H1 (cell line): ENCODE data around the gene MREG. TPM values are rescaled to one million over a fixed set of nuclear protein-coding genes. Genes with fewer than 3 reads are reported as not detected.

ENCODE experiments used
- CTCF ChIA-PET: fragments of 300-600 bp; sonication (Branson Sonifier 250); formaldehyde crosslinking; loops from one replicate; lab custom pipeline; 2021; ENCODE audit not compliant: partially characterized antibody; lab: Charles Lee
- POLR2A ChIA-PET: fragments of 300-600 bp; sonication (Branson Sonifier 250); formaldehyde crosslinking; loops from one replicate; lab custom pipeline; 2021; ENCODE audit warnings: inconsistent platforms; ENCODE audit not compliant: partially characterized antibody; lab: Charles Lee
- DNase-seq, 2 experiments: peaks; one replicate each; pipeline versions ENCODE4 v3.0.0 to v3.0.0-alpha.2; 2010 to 2022; ENCODE audit warnings: low spot score in 2 of 2, low read depth in 1 of 2, mixed read lengths in 1 of 2
- FAIRE-seq: peaks from 2 replicates; lab custom pipeline; 2011; peaks lifted over from hg19 to GRCh38; lab: Jason Lieb, UNC
- H2AFZ ChIP-seq: 2 replicates; pipeline ENCODE4 v1.8.1; 2012; ENCODE audit warnings: low read length, inconsistent platforms
- H2AK5ac ChIP-seq: 2 replicates; pipeline ENCODE4 v1.6.1; 2013; ENCODE audit warnings: low read depth, low read length
- H2BK120ac ChIP-seq: replicated peaks from 2 replicates; pipeline ENCODE3; 2013; ENCODE audit warnings: low read depth, low read length, inconsistent platforms
- H2BK12ac ChIP-seq: 2 replicates; pipeline ENCODE4 v1.6.1; 2013; ENCODE audit warnings: low read depth, low read length
- H2BK15ac ChIP-seq: 2 replicates; pipeline ENCODE4 v1.6.1; 2013; ENCODE audit warnings: low read length
- H2BK20ac ChIP-seq: 2 replicates; pipeline ENCODE4 v1.6.1; 2013; ENCODE audit warnings: low read length
- H2BK5ac ChIP-seq: 2 replicates; pipeline ENCODE4 v1.6.1; 2013; ENCODE audit warnings: low read depth, low read length
- H3K14ac ChIP-seq: 2 replicates; pipeline ENCODE4 v1.6.1; 2013; ENCODE audit warnings: inconsistent platforms; ENCODE audit not compliant: insufficient read length
- H3K18ac ChIP-seq: 2 replicates; pipeline ENCODE4 v1.6.1; 2013; ENCODE audit warnings: low read length; ENCODE audit errors: extremely low read depth
- H3K23ac ChIP-seq: 2 replicates; pipeline ENCODE4 v1.6.1; 2013; ENCODE audit warnings: inconsistent platforms; ENCODE audit not compliant: insufficient read length
- H3K23me2 ChIP-seq: 2 replicates; pipeline ENCODE4 v1.6.1; 2013; ENCODE audit warnings: low read depth, low read length
- H3K27ac ChIP-seq: 2 replicates; pipeline ENCODE4 v1.6.1; 2011; ENCODE audit warnings: low read depth, low read length, inconsistent platforms
- H3K27me3 ChIP-seq, 4 experiments: replicated peaks in 1 of 4; 1 replicate in 1 of 4; 2 replicates in 3 of 4; pipeline versions ENCODE4 v1.6.1 to v1.8.1; 2011 to 2013; ENCODE audit warnings: low read length in 3 of 4, mild to moderate bottlenecking in 3 of 4, inconsistent platforms in 2 of 4, mixed read lengths in 2 of 4, moderate library complexity in 1 of 4; ENCODE audit not compliant: control insufficient read depth in 3 of 4, insufficient read depth in 3 of 4; ENCODE audit errors: extremely low read depth in 1 of 4
- H3K36me3 ChIP-seq, 4 experiments: 2 replicates each; pipeline versions ENCODE4 v1.6.1 to v1.8.1; 2011 to 2013; ENCODE audit warnings: mild to moderate bottlenecking in 4 of 4, low read length in 3 of 4, moderate library complexity in 2 of 4, control low read depth in 1 of 4, inconsistent platforms in 1 of 4; ENCODE audit not compliant: insufficient read depth in 4 of 4, control insufficient read depth in 2 of 4
- H3K4ac ChIP-seq: replicated peaks from 2 replicates; pipeline ENCODE3; 2013; ENCODE audit warnings: low read length, low read depth, mixed read lengths, inconsistent platforms; ENCODE audit not compliant: insufficient read length
- H3K4me1 ChIP-seq, 4 experiments: replicated peaks in 1 of 4; 1 replicate in 1 of 4; 2 replicates in 3 of 4; pipeline versions ENCODE4 v1.6.1 to v1.8.1; 2011 to 2013; ENCODE audit warnings: low read length in 3 of 4, inconsistent platforms in 2 of 4, mixed read lengths in 1 of 4; ENCODE audit not compliant: insufficient read depth in 4 of 4, control insufficient read depth in 3 of 4
- H3K4me2 ChIP-seq, 2 experiments: 2 replicates each; pipeline versions ENCODE4 v1.6.1 to v1.8.1; 2011 to 2013; ENCODE audit warnings: low read depth in 2 of 2, low read length in 2 of 2, control low read depth in 1 of 2, inconsistent platforms in 1 of 2, mild to moderate bottlenecking in 1 of 2; ENCODE audit not compliant: insufficient read depth in 1 of 2
- H3K4me3 ChIP-seq, 4 experiments: fragments of 200-600, 300-600 bp in 1 of 4; sonication (generic), shearing (Covaris generic), sonication (Bioruptor Twin) in 1 of 4; 2 replicates each; pipeline versions ENCODE4 v1.5.1 to v1.8.1; 2011 to 2016; ENCODE audit warnings: low read length in 4 of 4, low read depth in 3 of 4, control low read depth in 2 of 4, inconsistent platforms in 2 of 4, mild to moderate bottlenecking in 2 of 4, mixed read lengths in 1 of 4, moderate library complexity in 1 of 4; ENCODE audit not compliant: insufficient read depth in 2 of 4; ENCODE audit errors: extremely low read depth in 1 of 4
- H3K56ac ChIP-seq: replicated peaks from 2 replicates; pipeline ENCODE3; 2013; ENCODE audit warnings: low read depth, mild to moderate bottlenecking, mixed read lengths, low read length, inconsistent platforms; ENCODE audit not compliant: insufficient read length
- H3K79me1 ChIP-seq: 2 replicates; pipeline ENCODE4 v1.6.1; 2013; ENCODE audit warnings: low read depth, low read length, control low read depth
- H3K79me2 ChIP-seq, 2 experiments: 2 replicates each; pipeline versions ENCODE4 v1.6.1 to v1.8.1; 2012 to 2013; ENCODE audit warnings: low read length in 2 of 2, mild to moderate bottlenecking in 2 of 2, inconsistent platforms in 1 of 2; ENCODE audit not compliant: insufficient read depth in 2 of 2, control insufficient read depth in 1 of 2
- H3K9ac ChIP-seq, 4 experiments: replicated peaks in 1 of 4; 1 replicate in 1 of 4; 2 replicates in 3 of 4; pipeline versions ENCODE4 v1.6.1 to v1.8.1; 2011 to 2013; ENCODE audit warnings: low read depth in 3 of 4, low read length in 3 of 4, control low read depth in 2 of 4, mild to moderate bottlenecking in 2 of 4, moderate library complexity in 2 of 4, inconsistent platforms in 1 of 4; ENCODE audit errors: extremely low read depth in 1 of 4
- H3K9me3 ChIP-seq, 2 experiments: 2 replicates each; pipeline versions ENCODE4 v1.6.1 to v1.8.1; 2012 to 2013; ENCODE audit warnings: mild to moderate bottlenecking in 2 of 2, moderate library complexity in 2 of 2, control low read depth in 1 of 2, inconsistent platforms in 1 of 2, low read depth in 1 of 2, low read length in 1 of 2, mixed read lengths in 1 of 2; ENCODE audit not compliant: insufficient read depth in 2 of 2
- H4K20me1 ChIP-seq, 2 experiments: replicated peaks in 1 of 2; 2 replicates each; pipeline versions ENCODE3 to v1.8.1; 2011 to 2013; ENCODE audit warnings: inconsistent platforms in 2 of 2, low read length in 2 of 2, mild to moderate bottlenecking in 1 of 2; ENCODE audit not compliant: insufficient read depth in 2 of 2, control insufficient read depth in 1 of 2
- H4K5ac ChIP-seq: 2 replicates; pipeline ENCODE4 v1.6.1; 2013; ENCODE audit warnings: low read length, low read depth, mixed read lengths, inconsistent platforms; ENCODE audit not compliant: insufficient read length
- H4K8ac ChIP-seq: 2 replicates; pipeline ENCODE4 v1.8.0; 2013; ENCODE audit warnings: mild to moderate bottlenecking, moderate library complexity, low read length, inconsistent platforms; ENCODE audit not compliant: insufficient read depth; ENCODE audit errors: extremely low read depth
- H4K91ac ChIP-seq: replicated peaks from 2 replicates; pipeline ENCODE3; 2013; ENCODE audit warnings: low read length, mixed read lengths, inconsistent platforms; ENCODE audit not compliant: insufficient read length
- ASH2L ChIP-seq: fragments of 200-600, 300-600 bp; sonication (generic); IDR thresholded peaks from one replicate; pipeline ENCODE4 v1.7.1; 2017; ENCODE audit warnings: low read length
- BACH1 ChIP-seq: IDR thresholded peaks from 2 replicates; pipeline ENCODE4 v1.6.1; 2012; ENCODE audit warnings: low read length, improper control_type of control experiment
- BRCA1 ChIP-seq: IDR thresholded peaks from 2 replicates; pipeline ENCODE4 v1.6.1; 2012; ENCODE audit warnings: low read depth, low read length, improper control_type of control experiment
- CBX8 ChIP-seq: fragments of 300-800, 300-1000 bp; sonication (generic); IDR thresholded peaks from 2 replicates; pipeline ENCODE4 v1.7.1; 2016; ENCODE audit warnings: low read depth, low read length, borderline replicate concordance
- CHD1 ChIP-seq: IDR thresholded peaks from 2 replicates; pipeline ENCODE4 v1.6.1; 2012; ENCODE audit warnings: low read depth, low read length, improper control_type of control experiment
- GTF2F1 ChIP-seq: IDR thresholded peaks from 2 replicates; pipeline ENCODE4 v1.6.1; 2012; ENCODE audit warnings: low read depth, low read length, improper control_type of control experiment, borderline replicate concordance
- KDM4A ChIP-seq: IDR thresholded peaks from one replicate; pipeline ENCODE4 v1.7.1; 2012; ENCODE audit warnings: low read depth, mild to moderate bottlenecking, moderate library complexity, low read length, inconsistent platforms; ENCODE audit not compliant: severe bottlenecking
- MAX ChIP-seq: IDR thresholded peaks from 2 replicates; pipeline ENCODE4 v1.6.1; 2012; ENCODE audit warnings: inconsistent platforms
- RAD21 ChIP-seq, 2 experiments: IDR thresholded peaks in 1 of 2; conservative IDR thresholded peaks in 1 of 2; 2 replicates each; pipeline ENCODE4 v1.6.1; 2011; ENCODE audit warnings: low read depth in 2 of 2, low read length in 2 of 2, improper control_type of control experiment in 1 of 2, inconsistent platforms in 1 of 2, mild to moderate bottlenecking in 1 of 2, moderate library complexity in 1 of 2
- SIN3A ChIP-seq, 2 experiments: IDR thresholded peaks in 1 of 2; conservative IDR thresholded peaks in 1 of 2; 2 replicates each; pipeline ENCODE4 v1.6.1; 2011 to 2012; ENCODE audit warnings: low read length in 2 of 2, improper control_type of control experiment in 1 of 2, low read depth in 1 of 2, mild to moderate bottlenecking in 1 of 2
- SP2 ChIP-seq: IDR thresholded peaks from 2 replicates; pipeline ENCODE4 v1.6.1; 2012; ENCODE audit warnings: mild to moderate bottlenecking, low read length, inconsistent platforms
- SP4 ChIP-seq: IDR thresholded peaks from 2 replicates; pipeline ENCODE4 v1.6.1; 2012; ENCODE audit warnings: low read length, inconsistent platforms
- TAF7 ChIP-seq: optimal IDR thresholded peaks from 2 replicates; pipeline ENCODE3; 2011; ENCODE audit warnings: low read depth, mild to moderate bottlenecking, inconsistent platforms, low read length, moderate library complexity, borderline replicate concordance
- ZNF274 ChIP-seq: IDR thresholded peaks from 2 replicates; pipeline ENCODE4 v1.7.0; 2012; ENCODE audit warnings: low read length, borderline replicate concordance; ENCODE audit errors: extremely low read depth
- WGBS, 2 experiments: shearing (Covaris generic) in 1 of 2; methylation state at CpG; one replicate each; pipeline versions ENCODE4 v1.1.6 to v1.1.7; 2013 to 2015; ENCODE audit warnings: low lambda C conversion rate in 2 of 2, mixed read lengths in 2 of 2, inconsistent platforms in 1 of 2, low coverage in 1 of 2, missing lambda C conversion rate in 1 of 2; ENCODE audit not compliant: insufficient replicate concordance in 2 of 2, insufficient coverage in 1 of 2, insufficient read length in 1 of 2; ENCODE audit errors: extremely low coverage in 1 of 2, missing lambda C conversion rate in 1 of 2; 5-methylcytosine and 5-hydroxymethylcytosine counted together
- polyA plus RNA-seq, 7 experiments: library from polyadenylated mRNA; depleted of rRNA in 3 of 7; stranded (reverse) in 5 of 7; unstranded in 2 of 7; fragments of >200 nt in 5 of 7; fragments of 200-250 nt in 2 of 7; gene quantifications; 1 replicate in 5 of 7; 2 replicates in 1 of 7; 4 replicates in 1 of 7; pipeline versions ENCODE4 v1.2.1 to v1.2.3, GENCODE V29; 2011 to 2013; ENCODE audit warnings: missing spikeins in 2 of 7, mixed read lengths in 2 of 7
- total RNA-seq: library from RNA; stranded (reverse); fragmentation: NEBNext Ultra II Directional; extraction: Animal tissue kit (Norgen Biotek cat#: 25700); gene quantifications from 2 replicates; pipeline ENCODE4 v1.2.1, GENCODE V29; 2021

Gene MREG
- total and polyA plus RNA-seq, 2 of the 8 experiments (the other 6 are each of a cell fraction or from before 2014, with no cell fraction given) = 7.5 to 31.9 TPM

GRCh38 chr2:216052420-216052819 is 39.1 kb upstream of the MREG start:
- Histone ChIP-seq H2BK120ac (no peak overlapping the region), H3K9me3 (no peaks in the 10 kb centered on the region), H2BK15ac (no peak overlapping the region), H3K23ac (no peak overlapping the region), H2AFZ (no peak overlapping the region), H3K79me2 (no peaks in the 10 kb centered on the region), H4K91ac (no peak overlapping the region), H4K20me1 (no peaks in the 10 kb centered on the region), H3K36me3 (peaks cover 0 to under 1% (median 0%) of the 10 kb centered on the region in 4 experiments; a peak in 2 of 8 replicates), H3K4me2 (no peak overlapping the region), H3K56ac (no peak overlapping the region), H3K9ac (no peak overlapping the region), H3K4ac (no peak overlapping the region), H3K4me3 (no peak overlapping the region), H3K4me1 (peaks cover 0 to 8% (median under 1%) of the 10 kb centered on the region in 4 experiments; a peak in 1 of 7 replicates), H3K18ac (no peak overlapping the region), H2BK20ac (no peak overlapping the region), H3K27ac (no peak overlapping the region), H2AK5ac (no peak overlapping the region), H3K14ac (no peak overlapping the region), H2BK5ac (no peak overlapping the region), H3K79me1 (no peaks in the 10 kb centered on the region), H3K27me3 (no peaks in the 10 kb centered on the region), H3K23me2 (no peaks in the 10 kb centered on the region), H4K5ac (no peak overlapping the region), H2BK12ac (no peak overlapping the region), H4K8ac (no peak overlapping the region)
- no peak for FAIRE-seq
- DNase-seq = no peak
- POLR2A ChIA-PET = interaction anchor here (1.1 to 2.2 kb wide), 3 partner anchors 30 to 446 kb away, joined by 3 to 10 read pairs (median 3); partner anchors contain the start of genes PECR, RPL37A and TMEM169
- CTCF ChIA-PET = interaction anchor here (1.0 to 2.6 kb wide), 2 partner anchors 15 to 18 kb away, joined by 4 to 7 read pairs; no protein-coding TSS in a partner anchor
- WGBS, 2 experiments = 81% methylated on average over 2 of the region's 2 CpGs; no CpG with 5 or more reads in 1 of the 2 experiments
- TF ChIP-seq ASH2L (no peak), GTF2F1 (no peak), CHD1 (no peak), BRCA1 (no peak), SIN3A (conservative IDR thresholded peaks at IDR 0.05 in 1 of 2, IDR thresholded peaks at IDR 0.05 in 1 of 2; ENCODE audit: low read depth in 1 of 2, low read length in 2 of 2) (no peak), CBX8 (no peak), BACH1 (no peak), ZNF274 (no peak), SP2 (no peak), SP4 (no peak), MAX (no peak), TAF7 (no peak), RAD21 (IDR thresholded peaks at IDR 0.05 in 1 of 2, conservative IDR thresholded peaks at IDR 0.05 in 1 of 2; ENCODE audit: low read depth in 2 of 2, low read length in 2 of 2) (no peak), KDM4A (no peak)
